T-helper 17 cell (primary cell): ENCODE data around the gene SCAF1. TPM values are rescaled to one million over a fixed set of nuclear protein-coding genes. Genes with fewer than 3 reads are reported as not detected.

ENCODE experiments used
- ATAC-seq: fragments of 150-1000 bp; cut with Tn5 transposase; 2 replicates; pipeline ENCODE4 v1.10.0; 2021; ENCODE audit warnings: mild to moderate bottlenecking, moderate library complexity
- DNase-seq, 3 donors: peaks; one replicate each; pipeline versions ENCODE4 v3.0.0 to v3.0.0-alpha.2; 2020 to 2021
- H3K9me3 ChIP-seq: one replicate; pipeline ENCODE4 v1.7.0; 2013; ENCODE audit warnings: low read length, mild to moderate bottlenecking; ENCODE audit not compliant: control insufficient read depth, poor library complexity, severe bottlenecking
- H3K27ac Mint-ChIP-seq: one replicate; pipeline ENCODE4 v1.8.0; 2022; ENCODE audit warnings: mild to moderate bottlenecking, moderate library complexity, mixed read lengths
- H3K27me3 Mint-ChIP-seq: one replicate; pipeline ENCODE4 v1.8.0; 2022; ENCODE audit warnings: mixed read lengths
- H3K36me3 Mint-ChIP-seq: one replicate; pipeline ENCODE4 v1.8.0; 2022; ENCODE audit warnings: low read depth, mixed read lengths
- H3K4me1 Mint-ChIP-seq: one replicate; pipeline ENCODE4 v1.8.0; 2022; ENCODE audit warnings: mild to moderate bottlenecking, mixed read lengths
- H3K4me3 Mint-ChIP-seq: one replicate; pipeline ENCODE4 v1.8.0; 2022; ENCODE audit warnings: mild to moderate bottlenecking, moderate library complexity, mixed read lengths
- total RNA-seq, 4 donors: library from RNA in 2 of 4; stranded (reverse) in 2 of 4; gene quantifications; one replicate each; pipeline ENCODE4 v1.2.3 and lab custom pipeline; 2022 to 2026

The SCAF1 gene
- total RNA-seq, 2 donors from 2014 or later: 34.1 to 36.3 TPM

DNA sequence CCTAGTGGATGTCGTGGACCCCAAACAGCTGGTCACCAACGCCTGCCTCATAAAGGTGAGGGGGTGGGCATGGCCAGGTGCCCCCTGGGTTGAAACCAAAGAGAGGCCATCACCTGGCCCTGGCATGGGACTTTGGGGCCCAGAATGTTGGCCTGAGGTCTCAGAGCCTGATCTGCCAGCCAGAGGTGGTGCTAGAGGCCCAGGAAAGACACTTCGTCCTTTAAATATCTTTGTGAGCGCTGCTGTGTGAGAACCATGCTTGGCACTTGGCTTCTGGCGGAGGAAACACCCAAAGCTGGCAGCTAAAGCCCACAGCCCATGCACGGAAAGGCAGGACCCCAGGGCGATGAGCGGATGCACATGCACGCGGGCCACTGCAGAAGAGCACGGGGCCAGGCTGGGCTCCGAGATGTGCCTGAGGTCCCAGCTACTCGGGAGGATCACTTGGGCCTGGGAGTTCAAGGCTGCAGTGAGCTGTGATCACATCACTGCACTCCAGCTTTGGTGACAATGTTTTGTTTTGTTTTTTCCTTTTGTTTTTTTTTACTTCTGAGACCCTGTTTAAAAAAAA lies 43.1 kb downstream of the SCAF1 start:
- Mint-ChIP-seq H3K4me3 (no peak overlapping the region), H3K36me3 (peaks cover 8% of the 10 kb centered on the region), H3K4me1 (peaks cover 26% of the 10 kb centered on the region), H3K27ac (peak overlapping the region; percentile 80), H3K27me3 (peaks cover 2% of the 10 kb centered on the region)
- H3K9me3 ChIP-seq: no peaks in the 10 kb centered on the region
- DNase-seq (no peak), ATAC-seq (no peak)

DNA sequence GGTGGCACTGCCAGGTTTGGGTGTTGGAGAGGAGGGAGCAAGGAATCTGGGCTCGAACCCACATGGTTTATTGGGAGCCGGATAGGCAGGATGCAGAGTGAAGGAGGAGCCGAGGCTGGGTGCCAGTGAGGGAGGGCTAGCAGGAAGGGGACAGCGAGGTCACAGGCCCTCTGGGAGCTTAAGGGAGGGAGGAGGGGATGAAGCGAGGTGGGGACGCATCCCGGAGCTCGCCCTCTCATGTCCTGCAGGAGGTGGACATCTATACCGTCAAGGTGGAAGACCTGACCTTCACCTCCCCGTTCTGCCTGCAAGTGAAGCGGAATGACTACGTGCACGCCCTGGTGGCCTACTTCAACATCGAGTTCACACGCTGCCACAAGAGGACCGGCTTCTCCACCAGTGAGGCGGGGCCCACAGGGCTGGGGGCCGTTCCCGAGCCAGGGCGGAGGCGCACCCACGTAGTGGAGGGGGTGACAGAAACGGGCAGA lies 43.9 kb downstream of the SCAF1 start:
- ATAC-seq: no peak
- no peak for DNase-seq
- Mint-ChIP-seq H3K4me1 (peaks cover 30% of the 10 kb centered on the region), H3K27ac (no peak overlapping the region), H3K36me3 (peaks cover 12% of the 10 kb centered on the region), H3K4me3 (no peak overlapping the region), H3K27me3 (peaks cover 10% of the 10 kb centered on the region)
- no peaks in the 10 kb centered on the region for H3K9me3 ChIP-seq

DNA sequence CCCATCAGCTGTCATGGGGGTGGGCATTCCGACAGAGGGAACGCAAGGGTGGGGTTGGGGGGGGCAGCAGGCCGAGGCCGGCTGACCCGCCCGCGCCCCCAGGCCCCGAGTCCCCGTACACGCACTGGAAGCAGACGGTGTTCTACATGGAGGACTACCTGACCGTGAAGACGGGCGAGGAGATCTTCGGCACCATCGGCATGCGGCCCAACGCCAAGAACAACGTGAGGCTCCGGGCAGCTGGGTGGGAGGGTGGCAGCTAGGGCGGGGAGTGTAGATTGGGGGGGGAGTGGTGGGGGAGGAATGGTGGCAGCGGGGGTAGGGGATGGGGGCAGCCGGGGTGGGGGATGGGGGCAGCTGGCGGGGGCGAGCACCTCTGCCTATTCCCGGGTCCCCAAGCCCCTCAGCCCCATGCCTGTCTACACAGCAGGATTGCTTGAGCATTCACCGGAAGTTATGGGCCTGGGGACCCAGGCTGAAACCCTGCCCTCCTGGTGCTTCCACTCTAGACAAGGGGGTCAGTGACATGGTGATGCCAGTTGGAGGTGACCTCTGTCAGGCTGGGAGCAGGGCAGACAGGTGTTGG lies 44.6 kb downstream of the SCAF1 start:
- H3K27me3 Mint-ChIP-seq: peaks cover 13% of the 10 kb centered on the region

DNA sequence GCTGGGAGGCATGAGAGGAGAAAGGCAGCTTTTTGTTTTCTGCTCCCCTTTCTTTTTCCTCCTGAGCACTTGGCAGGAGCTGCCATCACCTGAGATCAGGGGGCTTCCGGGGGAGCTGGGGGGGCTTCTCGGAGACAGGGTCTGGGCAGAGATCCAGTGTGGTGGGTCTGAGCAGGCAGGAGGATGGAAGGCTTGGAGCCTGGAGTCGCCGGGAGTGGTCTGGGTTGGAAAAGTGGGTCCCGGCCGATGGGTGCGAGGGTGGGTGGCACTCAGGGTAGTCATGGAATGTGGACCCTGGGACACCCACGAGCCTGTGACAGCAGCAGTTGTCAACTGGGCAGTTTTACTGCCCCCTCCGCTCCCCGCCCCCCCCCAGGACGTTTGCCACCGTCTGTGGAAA lies 45.1 kb downstream of the SCAF1 start:
- Mint-ChIP-seq H3K27ac (no peak overlapping the region), H3K4me1 (peaks cover 32% of the 10 kb centered on the region), H3K4me3 (no peak overlapping the region), H3K27me3 (peaks cover 13% of the 10 kb centered on the region), H3K36me3 (peaks cover 12% of the 10 kb centered on the region)
- no peak for DNase-seq
- no peaks in the 10 kb centered on the region for H3K9me3 ChIP-seq
- no peak for ATAC-seq

More for the DNA sequence above, 44.6 kb downstream of the SCAF1 start:
- Mint-ChIP-seq H3K27ac (no peak overlapping the region), H3K4me1 (peaks cover 32% of the 10 kb centered on the region), H3K36me3 (peaks cover 12% of the 10 kb centered on the region), H3K4me3 (no peak overlapping the region)
- ATAC-seq (no peak), DNase-seq (no peak)
- no peaks in the 10 kb centered on the region for H3K9me3 ChIP-seq

DNA sequence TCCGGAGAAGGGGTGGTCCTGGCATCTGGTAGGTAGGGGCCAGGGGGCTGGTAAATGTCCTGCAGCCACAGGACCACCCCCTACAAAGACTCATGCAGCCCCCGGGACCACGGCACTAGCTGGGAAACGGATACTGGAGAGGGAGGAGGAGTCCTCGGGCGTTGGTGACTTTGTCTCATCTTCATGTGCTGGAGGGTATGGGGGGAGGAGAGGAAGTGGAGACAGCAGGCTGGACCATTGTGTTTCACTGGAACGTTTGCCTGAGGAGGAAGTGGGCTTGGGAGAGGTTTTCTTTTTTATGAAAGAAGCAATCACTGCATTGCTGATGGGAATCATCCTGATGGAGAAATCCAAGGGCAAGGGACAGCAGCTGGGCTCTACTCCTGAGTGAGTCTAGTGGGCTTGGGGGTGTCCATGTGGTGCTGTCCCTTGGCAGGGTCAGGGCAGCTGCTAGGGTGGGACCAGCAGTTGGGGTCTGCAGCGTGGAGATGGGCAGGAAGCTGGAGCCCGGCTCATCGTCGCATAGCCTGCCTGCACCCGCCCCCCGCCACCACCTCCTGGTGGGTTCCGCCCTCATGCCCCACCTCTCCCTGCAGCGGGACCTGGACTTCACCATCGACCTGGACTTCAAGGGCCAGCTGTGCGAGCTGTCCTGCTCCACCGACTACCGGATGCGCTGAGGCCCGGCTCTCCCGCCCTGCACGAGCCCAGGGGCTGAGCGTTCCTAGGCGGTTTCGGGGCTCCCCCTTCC lies 45.7 kb downstream of the SCAF1 start:
- no peaks in the 10 kb centered on the region for H3K9me3 ChIP-seq
- ATAC-seq: no peak
- Mint-ChIP-seq H3K27ac (no peak overlapping the region), H3K4me3 (no peak overlapping the region), H3K36me3 (peaks cover 12% of the 10 kb centered on the region), H3K27me3 (peaks cover 13% of the 10 kb centered on the region), H3K4me1 (peaks cover 32% of the 10 kb centered on the region)
- no peak for DNase-seq

DNA sequence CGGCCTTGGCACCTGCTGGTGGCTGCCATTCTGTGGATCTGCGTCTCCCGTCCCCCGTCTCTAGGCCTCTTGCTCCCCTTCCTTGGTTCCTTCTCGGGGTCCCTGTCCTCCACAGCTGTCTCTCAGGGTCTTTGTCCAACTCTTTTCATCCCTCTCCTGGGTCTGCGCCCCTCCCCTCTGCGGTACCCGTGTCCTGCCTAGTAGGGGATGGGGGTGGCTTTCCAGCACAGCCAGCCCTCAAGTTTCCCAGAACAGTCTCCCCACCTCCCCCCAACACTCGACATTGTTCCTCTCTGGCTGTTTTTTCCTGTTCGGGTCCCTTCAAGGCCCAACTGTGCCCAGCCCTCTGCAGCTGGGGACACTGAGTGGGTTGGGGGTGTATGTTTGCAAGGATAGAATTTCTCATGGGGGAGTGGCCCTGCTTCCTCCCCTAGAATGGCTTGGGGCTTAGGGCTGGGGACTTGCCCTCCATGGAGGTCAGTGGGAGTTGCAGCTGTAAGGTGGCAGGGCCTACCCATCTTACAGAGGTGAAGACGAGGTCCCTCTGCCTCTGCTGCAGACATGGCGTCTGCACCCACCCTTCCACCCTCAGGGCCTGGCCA lies 46.6 kb downstream of the SCAF1 start:
- Mint-ChIP-seq H3K4me1 (peaks cover 32% of the 10 kb centered on the region), H3K27ac (peak overlapping the region; percentile 93), H3K4me3 (no peak overlapping the region), H3K27me3 (peaks cover 13% of the 10 kb centered on the region), H3K36me3 (peaks cover 12% of the 10 kb centered on the region)
- ATAC-seq (no peak), DNase-seq (no peak)
- no peaks in the 10 kb centered on the region for H3K9me3 ChIP-seq

DNA sequence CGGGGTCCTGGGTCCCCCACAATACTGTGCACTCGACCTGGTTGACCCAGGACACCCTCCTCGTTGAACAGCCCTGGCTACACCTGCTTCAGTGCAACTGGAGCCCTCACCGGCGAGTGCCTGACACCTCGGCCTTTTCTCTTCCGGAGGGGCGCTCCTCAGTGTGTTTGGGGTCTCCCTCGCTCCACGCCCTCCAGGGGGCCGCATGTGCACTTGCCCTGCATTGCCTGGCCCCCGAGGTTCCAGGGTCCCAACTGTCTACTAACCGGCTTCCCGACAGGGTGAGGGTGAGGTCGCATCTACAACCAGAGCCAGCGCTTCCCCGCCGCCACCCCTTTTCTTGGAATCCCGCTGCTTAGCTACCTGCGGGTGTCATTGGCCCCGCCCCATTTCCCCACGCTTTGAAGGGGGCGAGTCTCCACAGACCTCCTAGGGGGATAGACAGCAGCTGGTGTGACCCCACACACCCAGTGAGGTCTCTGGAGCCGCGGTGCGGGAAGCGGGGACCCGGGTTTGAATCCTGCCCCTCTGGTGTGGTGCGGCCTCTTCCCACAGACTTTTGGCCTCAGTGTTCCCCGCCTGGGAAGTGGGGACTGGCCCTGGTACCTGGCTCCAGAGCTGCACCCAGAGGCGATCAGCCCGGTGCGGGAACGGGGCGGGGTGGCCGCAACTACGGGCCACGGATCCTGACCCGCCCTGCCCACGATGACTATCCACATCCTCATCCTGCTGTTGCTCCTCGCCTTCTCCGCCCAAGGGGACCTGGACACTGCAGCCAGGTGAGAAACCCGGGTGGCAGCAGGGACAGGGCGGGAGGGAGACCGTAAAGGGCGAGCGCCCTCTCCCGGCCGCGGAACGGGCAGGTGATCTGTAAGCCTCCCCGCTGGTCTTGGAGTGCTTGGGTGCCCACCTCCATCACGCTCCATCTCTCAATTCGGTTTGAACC lies 47.4 kb downstream of the SCAF1 start, which contains the start of gene ADM5:
Gene ADM5, plus strand, starts transcription at position 462 of the 946 bp plus-strand sequence. Its CDS starts 244 bp downstream, at position 706.
- Mint-ChIP-seq H3K27me3 (peaks cover 13% of the 10 kb centered on the region), H3K27ac (peak within 1 kb of the TSS; percentile 93), H3K4me1 (peaks cover 32% of the 10 kb centered on the region), H3K4me3 (peak within 1 kb of the TSS; percentile 96), H3K36me3 (peaks cover 8% of the 10 kb centered on the region)
- ATAC-seq: peak; percentile 62
- no peaks in the 10 kb centered on the region for H3K9me3 ChIP-seq
- peak in 1 of 3 donors; percentile 44 for DNase-seq

DNA sequence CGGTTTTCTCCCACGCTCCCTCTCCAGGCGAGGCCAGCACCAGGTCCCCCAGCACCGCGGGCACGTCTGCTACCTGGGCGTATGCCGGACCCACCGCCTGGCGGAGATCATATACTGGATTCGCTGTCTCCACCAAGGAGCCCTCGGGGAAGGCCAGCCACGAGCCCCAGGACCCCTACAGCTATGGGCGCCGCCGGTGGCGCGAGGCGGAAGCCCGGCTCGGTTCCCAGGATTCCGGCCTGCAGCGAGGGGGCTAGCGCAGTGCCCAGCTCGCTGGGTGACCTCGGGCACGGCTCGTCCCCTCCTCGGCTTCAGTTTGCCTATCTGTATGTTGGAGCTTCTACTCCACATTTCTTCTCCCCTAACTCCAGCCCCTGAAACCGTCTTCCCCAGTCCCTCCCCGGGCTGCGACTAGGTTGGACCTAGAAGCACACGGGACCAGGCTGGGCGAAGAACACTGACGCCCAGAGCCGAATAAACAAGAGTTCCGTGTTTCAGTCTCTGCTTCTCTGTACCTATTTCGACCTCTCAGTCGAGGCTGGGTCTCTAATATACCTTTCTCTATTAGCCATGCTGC lies 48.2 kb downstream of the SCAF1 start:
- H3K9me3 ChIP-seq: no peaks in the 10 kb centered on the region
- ATAC-seq (peak; percentile 23), DNase-seq (no peak)
- peaks cover 8% of the 10 kb centered on the region for H3K36me3 Mint-ChIP-seq
- peak overlapping the region; percentile 96 for H3K4me3 Mint-ChIP-seq
- H3K4me1 Mint-ChIP-seq: peaks cover 32% of the 10 kb centered on the region
- H3K27me3 Mint-ChIP-seq: peaks cover 13% of the 10 kb centered on the region
- peak overlapping the region; percentile 93 for H3K27ac Mint-ChIP-seq

DNA sequence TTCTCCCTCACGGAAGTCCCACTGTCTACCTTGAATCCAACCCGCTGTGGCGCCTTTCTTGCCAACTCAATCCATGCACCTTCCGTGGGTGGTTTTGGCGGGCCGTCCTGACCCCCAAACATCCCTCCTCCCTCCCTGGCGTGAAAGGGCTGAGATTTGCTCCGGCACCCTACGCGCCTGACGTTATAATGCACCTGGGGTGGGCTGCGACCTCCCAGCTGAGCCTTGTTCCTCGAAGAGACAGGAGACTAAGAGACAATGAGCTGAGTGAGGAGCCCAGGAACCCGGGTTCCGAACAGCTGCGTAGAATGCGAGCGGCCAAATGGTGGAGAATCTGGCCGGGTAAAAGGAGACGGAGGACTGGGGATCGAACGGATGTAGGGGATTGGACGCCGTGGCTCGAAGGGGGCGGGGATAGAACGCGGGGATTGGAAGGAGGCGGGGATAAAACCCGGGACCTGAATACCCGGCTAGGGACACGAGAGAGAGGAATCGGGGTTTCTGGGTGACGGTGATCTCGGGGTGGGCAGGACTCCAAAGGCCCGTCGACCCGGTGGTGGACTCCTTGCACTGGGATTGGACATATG lies 48.7 kb downstream of the SCAF1 start, which contains the start of gene CPT1C:
Gene CPT1C, plus strand, starts transcription at position 461 of the 587 bp plus-strand sequence. CDS start 1,137 bp downstream, outside the sequence.
- ATAC-seq (peak; percentile 66), DNase-seq (peak in 1 of 3 donors; percentile 51)
- Mint-ChIP-seq H3K36me3 (peaks cover 4% of the 10 kb centered on the region), H3K4me3 (peak within 1 kb of the TSS; percentile 96), H3K27me3 (peaks cover 13% of the 10 kb centered on the region), H3K4me1 (peaks cover 27% of the 10 kb centered on the region), H3K27ac (peak within 1 kb of the TSS; percentile 93)
- no peaks in the 10 kb centered on the region for H3K9me3 ChIP-seq

DNA sequence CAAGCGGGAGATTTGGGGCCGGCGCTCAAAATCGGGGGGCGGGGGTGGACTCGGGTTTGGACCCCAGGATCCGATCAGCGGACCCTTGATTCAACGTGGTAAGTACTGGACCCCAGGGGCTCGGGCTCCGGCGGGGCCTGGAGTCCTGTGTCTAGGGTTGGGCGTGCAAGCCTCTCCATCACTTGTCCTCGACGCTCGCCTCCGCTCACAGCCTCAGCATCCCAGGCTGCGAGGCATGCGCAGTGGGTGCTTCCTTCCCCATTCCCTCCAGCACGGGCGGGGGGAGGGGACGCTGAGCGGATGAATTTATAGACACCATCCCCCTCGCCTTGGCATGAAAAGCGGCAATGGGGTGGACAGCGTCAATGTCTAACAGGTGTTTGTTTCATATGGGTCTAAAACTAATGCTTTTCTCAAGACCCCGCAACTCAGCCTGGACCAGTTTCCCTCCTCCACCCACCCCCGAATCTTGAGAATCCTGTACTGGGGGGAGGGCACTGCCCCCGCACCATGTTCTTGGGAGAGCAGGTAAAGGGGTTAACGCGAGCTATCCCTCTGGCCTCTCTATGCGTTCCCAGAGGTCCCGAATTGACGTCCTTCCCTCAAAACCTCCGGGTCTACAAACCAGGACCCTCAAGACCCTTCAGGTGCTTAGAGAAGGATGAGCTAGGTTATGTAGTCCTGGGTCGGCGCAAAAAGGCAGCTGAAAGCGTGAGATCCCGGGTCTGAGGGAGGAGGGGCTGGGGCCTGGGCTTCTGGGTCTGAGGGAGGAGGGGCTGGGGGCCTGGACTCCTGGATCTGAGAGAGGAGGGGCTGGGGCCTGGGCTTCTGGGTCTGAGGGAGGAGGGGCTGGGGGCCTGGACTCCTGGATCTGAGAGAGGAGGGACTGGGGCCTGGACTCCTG lies 49.5 kb downstream of the SCAF1 start:
- no peak for DNase-seq
- Mint-ChIP-seq H3K4me3 (peak overlapping the region; percentile 96), H3K4me1 (peaks cover 27% of the 10 kb centered on the region), H3K27me3 (peaks cover 13% of the 10 kb centered on the region), H3K27ac (peak overlapping the region; percentile 93), H3K36me3 (peaks cover 3% of the 10 kb centered on the region)
- ATAC-seq: peak; percentile 39
- H3K9me3 ChIP-seq: no peaks in the 10 kb centered on the region

DNA sequence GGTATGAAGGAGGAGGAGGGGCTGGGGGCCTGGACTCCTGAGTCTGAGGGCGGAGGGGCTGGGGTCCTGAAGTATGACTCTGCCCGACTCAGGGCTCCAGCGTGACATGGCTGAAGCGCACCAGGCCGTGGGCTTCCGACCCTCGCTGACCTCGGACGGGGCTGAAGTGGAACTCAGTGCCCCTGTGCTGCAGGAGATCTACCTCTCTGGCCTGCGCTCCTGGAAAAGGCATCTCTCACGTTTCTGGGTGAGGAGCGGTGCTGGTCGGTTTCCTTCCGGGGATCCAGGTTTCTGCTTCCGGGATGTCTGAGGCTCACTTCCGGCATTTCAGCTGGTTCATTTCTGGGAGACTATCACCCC lies 50.1 kb downstream of the SCAF1 start:
- peaks cover 3% of the 10 kb centered on the region for H3K36me3 Mint-ChIP-seq
- no peaks in the 10 kb centered on the region for H3K9me3 ChIP-seq
- H3K4me3 Mint-ChIP-seq: peak overlapping the region; percentile 43
- DNase-seq (no peak), ATAC-seq (no peak)
- H3K27me3 Mint-ChIP-seq: peaks cover 13% of the 10 kb centered on the region
- H3K4me1 Mint-ChIP-seq: peaks cover 25% of the 10 kb centered on the region
- H3K27ac Mint-ChIP-seq: no peak overlapping the region
